IPS-20b (cell line): Measurements from ENCODE around the gene PXN.
"Not testable (repeated sequence)": the region's sequence is repeated elsewhere in the genome, so short reads cannot be mapped to it uniquely, and the experiment has no call there.

Source experiments
- H3K27ac ChIP-seq: one replicate; pipeline ENCODE4 v1.5.1; 2013; ENCODE audit warnings: low read length
- H3K27me3 ChIP-seq: 2 replicates; pipeline ENCODE4 v1.6.1; 2013; ENCODE audit warnings: mild to moderate bottlenecking, low read length, inconsistent platforms; ENCODE audit not compliant: insufficient read depth
- H3K36me3 ChIP-seq: 2 replicates; pipeline ENCODE4 v1.6.1; 2013; ENCODE audit warnings: low read depth, mild to moderate bottlenecking, inconsistent platforms, low read length, moderate library complexity; ENCODE audit not compliant: insufficient read depth
- H3K4me1 ChIP-seq: 2 replicates; pipeline ENCODE4 v1.6.1; 2013; ENCODE audit warnings: mild to moderate bottlenecking, control low read depth, inconsistent platforms, low read length, moderate library complexity; ENCODE audit not compliant: insufficient read depth
- H3K4me3 ChIP-seq: 2 replicates; pipeline ENCODE4 v1.5.1; 2013; ENCODE audit warnings: mild to moderate bottlenecking, low read length, inconsistent platforms
- H3K9ac ChIP-seq: 2 replicates; pipeline ENCODE4 v1.6.1; 2013; ENCODE audit warnings: low read depth, mild to moderate bottlenecking, inconsistent platforms, low read length, moderate library complexity
- H3K9me3 ChIP-seq: 2 replicates; pipeline ENCODE4 v1.6.1; 2013; ENCODE audit warnings: mild to moderate bottlenecking, low read depth, low read length, inconsistent platforms; ENCODE audit not compliant: insufficient read depth

Gene PXN

GRCh38 chr12:120247183-120247582 lies 18.3 kb downstream of the PXN start:
- Histone ChIP-seq H3K27ac (no peak overlapping the region), H3K27me3 (no peaks in the 10 kb centered on the region), H3K9ac (no peak overlapping the region; the same call in 1 of the 2 replicates), H3K4me3 (no peak overlapping the region), H3K36me3 (peaks cover 6% of the 10 kb centered on the region), H3K9me3 (no peaks in the 10 kb centered on the region), H3K4me1 (peaks cover 13% of the 10 kb centered on the region)

GRCh38 chr12:120246705-120247104 lies 18.8 kb downstream of the PXN start:
- not testable (repeated sequence) for H3K9me3 ChIP-seq, H3K36me3 ChIP-seq, H3K27me3 ChIP-seq, H3K9ac ChIP-seq, H3K4me3 ChIP-seq, H3K27ac ChIP-seq
- peaks cover 15% of the 10 kb centered on the region for H3K4me1 ChIP-seq

- Histone ChIP-seq H3K9me3 (no peaks in the 10 kb centered on the region), H3K36me3 (peaks cover 6% of the 10 kb centered on the region; the same call in 1 of the 2 replicates), H3K27me3 (no peaks in the 10 kb centered on the region), H3K4me3 (no peak overlapping the region), H3K4me1 (peaks cover 15% of the 10 kb centered on the region), H3K9ac (no peak overlapping the region), H3K27ac (no peak overlapping the region)
These were observed 22.4 kb downstream of the PXN start for GRCh38 chr12:120242971-120243699.

- H3K27ac ChIP-seq: no peak overlapping the region
- peaks cover 12% of the 10 kb centered on the region for H3K4me1 ChIP-seq
- H3K9ac ChIP-seq: no peak overlapping the region
- no peaks in the 10 kb centered on the region for H3K9me3 ChIP-seq
- H3K36me3 ChIP-seq: peaks cover 4% of the 10 kb centered on the region; the same call in 1 of the 2 replicates
- no peaks in the 10 kb centered on the region for H3K27me3 ChIP-seq
- no peak overlapping the region for H3K4me3 ChIP-seq
These were observed 23.2 kb downstream of the PXN start for GRCh38 chr12:120242275-120242799.

GRCh38 chr12:120241561-120242274 lies 23.8 kb downstream of the PXN start:
- Histone ChIP-seq H3K4me1 (peaks cover 11% of the 10 kb centered on the region), H3K4me3 (no peak overlapping the region), H3K9me3 (no peaks in the 10 kb centered on the region), H3K27ac (no peak overlapping the region), H3K27me3 (no peaks in the 10 kb centered on the region), H3K9ac (no peak overlapping the region), H3K36me3 (no peaks in the 10 kb centered on the region)

- H3K9me3 ChIP-seq: no peaks in the 10 kb centered on the region
- no peaks in the 10 kb centered on the region for H3K36me3 ChIP-seq
- no peaks in the 10 kb centered on the region for H3K27me3 ChIP-seq
- no peak overlapping the region for H3K27ac ChIP-seq
- H3K9ac ChIP-seq: no peak overlapping the region
- H3K4me3 ChIP-seq: no peak overlapping the region
- H3K4me1 ChIP-seq: peaks cover 19% of the 10 kb centered on the region
These were observed 25.1 kb downstream of the PXN start for GRCh38 chr12:120240495-120240833.

GRCh38 chr12:120239776-120240494 lies 25.6 kb downstream of the PXN start:
- Histone ChIP-seq H3K36me3 (no peaks in the 10 kb centered on the region), H3K4me1 (peaks cover 20% of the 10 kb centered on the region), H3K27me3 (no peaks in the 10 kb centered on the region), H3K9ac (no peak overlapping the region), H3K4me3 (no peak overlapping the region), H3K9me3 (no peaks in the 10 kb centered on the region), H3K27ac (no peak overlapping the region)

- H3K9me3 ChIP-seq: no peaks in the 10 kb centered on the region
- no peak overlapping the region for H3K9ac ChIP-seq
- no peaks in the 10 kb centered on the region for H3K36me3 ChIP-seq
- H3K27ac ChIP-seq: no peak overlapping the region
- no peak overlapping the region for H3K4me3 ChIP-seq
- no peaks in the 10 kb centered on the region for H3K27me3 ChIP-seq
- H3K4me1 ChIP-seq: peaks cover 28% of the 10 kb centered on the region
These were observed 26.6 kb downstream of the PXN start for GRCh38 chr12:120238839-120239445.

GRCh38 chr12:120238217-120238616 lies 27.3 kb downstream of the PXN start:
- Histone ChIP-seq H3K36me3 (no peaks in the 10 kb centered on the region), H3K27me3 (no peaks in the 10 kb centered on the region), H3K9ac (no peak overlapping the region), H3K9me3 (no peaks in the 10 kb centered on the region), H3K4me1 (peaks cover 31% of the 10 kb centered on the region), H3K27ac (no peak overlapping the region), H3K4me3 (no peak overlapping the region)

- Histone ChIP-seq H3K4me3 (no peak overlapping the region), H3K36me3 (no peaks in the 10 kb centered on the region), H3K27me3 (no peaks in the 10 kb centered on the region), H3K9me3 (no peaks in the 10 kb centered on the region), H3K9ac (no peak overlapping the region), H3K27ac (no peak overlapping the region), H3K4me1 (peaks cover 37% of the 10 kb centered on the region)
These were observed 28.0 kb downstream of the PXN start for GRCh38 chr12:120237360-120238171.

GRCh38 chr12:120236809-120237208 lies 28.7 kb downstream of the PXN start:
- not testable (repeated sequence) for H3K9ac ChIP-seq, H3K27ac ChIP-seq, H3K9me3 ChIP-seq, H3K4me3 ChIP-seq, H3K36me3 ChIP-seq, H3K27me3 ChIP-seq
- peaks cover 44% of the 10 kb centered on the region for H3K4me1 ChIP-seq
